Measurements from ENCODE around the gene HEXD. TPM values are rescaled to one million over a fixed set of nuclear protein-coding genes. Genes with fewer than 3 reads are reported as not detected.

HEXD gene
- polyA plus RNA-seq, 3 donors = 8.9 to 61.5 (median 12.7) TPM

- no CpG with 5 or more reads among the region's 2 CpGs for WGBS (ENCODE audit: insufficient coverage)
- H3K4me3 ChIP-seq (replicated peaks in 1 of 3; ENCODE audit: low read depth in 2 of 3, low read length in 3 of 3) = peak overlapping the region; percentile 65 to 98 (median 96)
- no peak for TF ChIP-seq CTCF (IDR thresholded peaks at IDR 0.05)
- H3K27ac Mint-ChIP-seq = peak overlapping the region in 6 of 7 donors; percentile 21 to 86 (median 46)
- peak in 1 of 3 donors; percentile 24 for DNase-seq
- intact Hi-C loops (cut with micrococcal nuclease) = loop anchor here in 1 of 2 donors (2.0 kb wide), 1 partner anchor 31 kb away; the partner anchor contains the start of gene CYBC1
- H3K4me1 Mint-ChIP-seq = peaks cover 20% of the 10 kb centered on the region
- H3K4me2 ChIP-seq (replicated peaks; ENCODE audit: extremely low read depth, low read length, poor library complexity, severe bottlenecking) = peak overlapping the region; percentile 91
- peak overlapping the region; percentile 61 for H3K9ac ChIP-seq (ENCODE audit: insufficient read depth, low read length, poor library complexity, severe bottlenecking)
- H3K27me3 Mint-ChIP-seq (ENCODE audit: low read depth in 3 of 3) = no peaks in the 10 kb centered on the region
- H3K9me3 Mint-ChIP-seq = peaks cover 4 to 15% (median 9%) of the 10 kb centered on the region in 7 donors
- H4K20me1 ChIP-seq (ENCODE audit: insufficient read depth, low read length) = peaks cover 38% of the 10 kb centered on the region
- H2AFZ ChIP-seq (ENCODE audit: insufficient read depth, low read depth, low read length, poor library complexity, severe bottlenecking) = peak overlapping the region; percentile 84
- peak overlapping the region in 1 of 2 donors; percentile 58 for H3K27ac ChIP-seq (ENCODE audit: low read depth in 1 of 2, low read length in 2 of 2)
- peak overlapping the region; percentile 85 to 90 for H3K4me3 Mint-ChIP-seq
- peaks cover 11% of the 10 kb centered on the region for H3K79me2 ChIP-seq (ENCODE audit: insufficient read depth, low read length)
- peaks cover 0 to 8% of the 10 kb centered on the region in 2 donors for H3K9me3 ChIP-seq (replicated peaks in 1 of 2; ENCODE audit: control insufficient read depth in 1 of 2, insufficient read depth in 1 of 2, low read length in 2 of 2)
- peaks cover 26 to 35% of the 10 kb centered on the region in 2 donors for H3K36me3 Mint-ChIP-seq
- peaks cover 22 to 23% of the 10 kb centered on the region in 2 donors for H3K4me1 ChIP-seq (ENCODE audit: control insufficient read depth in 1 of 2, insufficient read depth in 2 of 2, low read length in 2 of 2)
- no peaks in the 10 kb centered on the region for H3K27me3 ChIP-seq (ENCODE audit: control insufficient read depth in 2 of 2, insufficient read depth in 2 of 2, low read length in 2 of 2)
- peaks cover 11 to 12% of the 10 kb centered on the region in 2 donors for H3K36me3 ChIP-seq (replicated peaks in 1 of 2; ENCODE audit: control insufficient read depth in 1 of 2, insufficient read depth in 2 of 2, low read length in 2 of 2)
Measured at GRCh38 chr17:82419540-82419939, 1.4 kb downstream of the HEXD start.

DNA sequence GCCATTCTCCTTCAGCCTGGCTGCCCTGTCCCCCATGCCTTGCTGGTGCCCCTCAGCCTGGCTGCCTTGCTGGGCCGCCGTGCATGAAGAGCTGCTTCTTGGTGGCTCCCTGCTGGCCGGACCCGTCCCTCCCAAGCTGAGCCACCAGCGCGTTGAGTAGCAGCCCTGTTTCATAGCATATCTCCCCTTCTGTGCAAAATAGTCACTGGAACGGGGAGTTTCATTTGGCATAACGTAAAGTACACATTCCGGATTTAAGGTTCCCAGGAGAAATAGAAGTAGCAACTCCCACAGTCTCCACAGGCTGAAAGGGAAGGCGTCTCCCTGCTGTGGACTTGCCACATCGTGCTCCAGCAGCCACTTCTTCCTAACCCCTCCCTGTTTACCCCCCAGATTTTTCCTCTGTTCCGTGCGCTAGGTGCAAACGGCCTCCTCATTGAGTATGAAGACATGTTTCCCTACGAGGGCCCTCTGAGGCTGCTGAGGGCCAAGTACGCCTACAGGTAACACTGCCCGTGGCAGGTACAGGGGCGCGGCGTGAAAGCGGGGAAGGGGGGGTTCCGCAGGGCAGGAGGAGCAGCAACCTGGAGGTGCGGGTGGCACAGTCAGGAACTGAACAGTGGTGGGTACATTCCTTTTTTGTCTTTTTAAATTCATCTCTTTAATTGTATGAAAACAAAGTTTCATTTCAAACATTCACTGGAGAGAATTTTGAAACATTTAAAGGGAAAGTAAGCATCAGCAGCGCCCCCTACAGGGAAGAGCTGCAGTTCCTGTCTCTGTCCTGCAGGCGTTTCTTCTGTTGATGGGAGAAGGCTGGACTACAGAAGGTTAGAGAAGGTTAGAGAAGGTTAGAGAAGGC, 6.1 kb downstream of the HEXD start:
- Mint-ChIP-seq H3K27ac (peak overlapping the region in 2 of 7 donors; percentile 43 to 50), H3K27me3 (ENCODE audit: low read depth in 3 of 3) (no peaks in the 10 kb centered on the region), H3K9me3 (peaks cover 4 to 15% (median 9%) of the 10 kb centered on the region in 7 donors), H3K4me3 (no peak overlapping the region), H3K4me1 (peaks cover 15% of the 10 kb centered on the region), H3K36me3 (peaks cover 23 to 32% of the 10 kb centered on the region in 2 donors)
- Histone ChIP-seq H3K4me2 (replicated peaks; ENCODE audit: extremely low read depth, low read length, poor library complexity, severe bottlenecking) (no peak overlapping the region), H4K20me1 (ENCODE audit: insufficient read depth, low read length) (peaks cover under 1% of the 10 kb centered on the region), H3K9me3 (replicated peaks in 1 of 2; ENCODE audit: control insufficient read depth in 1 of 2, insufficient read depth in 1 of 2, low read length in 2 of 2) (peaks cover 0 to 8% of the 10 kb centered on the region in 2 donors), H3K36me3 (replicated peaks in 1 of 2; ENCODE audit: control insufficient read depth in 1 of 2, insufficient read depth in 2 of 2, low read length in 2 of 2) (peaks cover 11 to 12% of the 10 kb centered on the region in 2 donors), H3K9ac (ENCODE audit: insufficient read depth, low read length, poor library complexity, severe bottlenecking) (no peak overlapping the region), H3K79me2 (ENCODE audit: insufficient read depth, low read length) (peaks cover 4% of the 10 kb centered on the region), H3K4me3 (replicated peaks in 1 of 3; ENCODE audit: low read depth in 2 of 3, low read length in 3 of 3) (no peak overlapping the region), H2AFZ (ENCODE audit: insufficient read depth, low read depth, low read length, poor library complexity, severe bottlenecking) (no peak overlapping the region), H3K27ac (ENCODE audit: low read depth in 1 of 2, low read length in 2 of 2) (no peak overlapping the region), H3K4me1 (ENCODE audit: control insufficient read depth in 1 of 2, insufficient read depth in 2 of 2, low read length in 2 of 2) (peaks cover 8 to 17% of the 10 kb centered on the region in 2 donors), H3K27me3 (ENCODE audit: control insufficient read depth in 2 of 2, insufficient read depth in 2 of 2, low read length in 2 of 2) (no peaks in the 10 kb centered on the region)
- intact Hi-C loops (cut with micrococcal nuclease) = no loop called here
- 92% methylated on average over 24 of the region's 25 CpGs for WGBS (ENCODE audit: insufficient coverage)
- TF ChIP-seq CTCF (IDR thresholded peaks at IDR 0.05) = peak; percentile 79
- peak; percentile 47 to 66 (median 53) for DNase-seq
